ENCODE data around the gene PSMD13. TPM values are rescaled to one million over a fixed set of nuclear protein-coding genes. Genes with fewer than 3 reads are reported as not detected.

Gene PSMD13
- total RNA-seq, 1 donor from 2014 or later, result 136 TPM

DNA sequence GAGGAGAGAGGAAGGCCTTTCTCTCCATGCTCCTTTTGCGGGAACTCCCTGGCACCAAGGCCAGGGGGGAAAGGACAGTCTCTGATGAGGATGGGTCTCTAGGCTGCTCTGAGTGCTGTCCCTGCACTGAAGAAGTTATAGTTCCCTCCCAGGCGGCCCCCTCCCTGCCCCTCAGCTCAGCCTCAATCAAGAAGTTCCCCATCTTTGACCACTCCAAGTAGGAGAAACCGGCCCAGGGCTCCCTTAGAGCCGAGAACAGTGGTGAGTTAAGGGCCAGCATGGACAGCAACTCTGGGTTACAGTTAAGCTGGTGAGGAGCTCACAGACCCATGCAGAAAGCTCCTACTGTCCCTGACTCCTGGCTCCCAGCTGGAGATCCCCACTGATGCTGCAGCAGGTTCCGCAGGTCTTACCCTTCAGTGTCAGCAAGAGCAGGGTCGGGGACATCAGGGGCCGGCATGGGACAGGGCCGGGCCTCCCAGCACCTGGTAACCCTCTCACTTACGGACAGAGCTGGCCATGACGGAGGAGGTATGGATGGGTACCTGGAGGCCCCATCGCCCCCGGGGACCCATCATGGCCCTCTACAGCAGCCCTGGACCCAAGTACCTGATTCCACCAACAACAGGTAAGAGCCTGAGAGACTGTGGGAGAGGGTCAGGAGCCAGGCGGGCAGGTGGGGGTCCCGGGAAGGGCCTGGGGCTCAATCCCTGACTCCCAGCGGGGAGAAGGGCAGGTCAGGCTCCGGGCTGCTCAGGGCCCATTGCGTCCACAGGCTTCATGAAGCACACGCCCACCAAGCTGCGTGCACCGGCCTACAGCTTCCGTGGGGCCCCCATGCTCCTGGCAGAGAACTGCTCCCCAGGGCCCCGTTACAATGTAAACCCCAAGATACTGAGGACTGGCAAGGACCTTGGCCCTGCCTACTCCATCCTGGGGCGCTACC is 39.7 kb upstream of the PSMD13 start:
- no peak for DNase-seq
- Mint-ChIP-seq H3K9me3 (ENCODE audit: unreplicated experiment) (no peaks in the 10 kb centered on the region), H3K27me3 (ENCODE audit: unreplicated experiment) (peaks cover 2% of the 10 kb centered on the region), H3K36me3 (ENCODE audit: unreplicated experiment) (no peaks in the 10 kb centered on the region), H3K4me1 (ENCODE audit: low read depth, unreplicated experiment) (no peaks in the 10 kb centered on the region), H3K4me3 (ENCODE audit: unreplicated experiment) (no peak overlapping the region), H3K27ac (ENCODE audit: unreplicated experiment) (no peak overlapping the region)
- TF ChIP-seq, protein P1, sequence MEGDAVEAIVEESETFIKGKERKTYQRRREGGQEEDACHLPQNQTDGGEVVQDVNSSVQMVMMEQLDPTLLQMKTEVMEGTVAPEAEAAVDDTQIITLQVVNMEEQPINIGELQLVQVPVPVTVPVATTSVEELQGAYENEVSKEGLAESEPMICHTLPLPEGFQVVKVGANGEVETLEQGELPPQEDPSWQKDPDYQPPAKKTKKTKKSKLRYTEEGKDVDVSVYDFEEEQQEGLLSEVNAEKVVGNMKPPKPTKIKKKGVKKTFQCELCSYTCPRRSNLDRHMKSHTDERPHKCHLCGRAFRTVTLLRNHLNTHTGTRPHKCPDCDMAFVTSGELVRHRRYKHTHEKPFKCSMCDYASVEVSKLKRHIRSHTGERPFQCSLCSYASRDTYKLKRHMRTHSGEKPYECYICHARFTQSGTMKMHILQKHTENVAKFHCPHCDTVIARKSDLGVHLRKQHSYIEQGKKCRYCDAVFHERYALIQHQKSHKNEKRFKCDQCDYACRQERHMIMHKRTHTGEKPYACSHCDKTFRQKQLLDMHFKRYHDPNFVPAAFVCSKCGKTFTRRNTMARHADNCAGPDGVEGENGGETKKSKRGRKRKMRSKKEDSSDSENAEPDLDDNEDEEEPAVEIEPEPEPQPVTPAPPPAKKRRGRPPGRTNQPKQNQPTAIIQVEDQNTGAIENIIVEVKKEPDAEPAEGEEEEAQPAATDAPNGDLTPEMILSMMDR (IDR thresholded peaks at IDR 0.05; ENCODE audit: partially characterized antibody, unreplicated experiment), result no peak

DNA sequence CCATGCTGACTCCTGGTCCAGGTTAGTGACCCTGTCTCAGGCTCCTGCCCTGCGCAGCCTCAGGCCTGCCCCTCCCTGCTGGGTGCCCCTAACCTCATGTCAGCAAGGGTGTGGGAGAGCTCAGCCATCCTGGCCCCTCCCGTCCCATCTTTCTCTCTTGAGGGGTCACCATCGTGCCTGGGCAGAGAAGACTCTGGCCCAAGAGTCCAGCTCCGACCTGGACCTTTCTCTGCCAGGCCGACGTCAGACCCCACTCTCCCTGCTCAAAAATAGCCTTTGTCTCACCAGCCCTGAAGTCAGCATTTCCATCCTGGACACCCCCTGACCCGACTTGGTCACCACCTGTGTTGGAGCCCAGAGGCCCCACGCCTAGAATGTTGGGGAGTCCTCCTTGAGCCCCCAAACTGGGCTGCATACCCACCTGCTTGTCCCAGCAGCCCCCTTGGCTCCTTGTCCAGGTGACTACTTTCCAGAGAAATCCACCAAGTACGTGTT is 39.0 kb upstream of the PSMD13 start:
- H3K9me3 Mint-ChIP-seq (ENCODE audit: unreplicated experiment), result no peaks in the 10 kb centered on the region
- no peak for DNase-seq
- peaks cover 2% of the 10 kb centered on the region for H3K27me3 Mint-ChIP-seq (ENCODE audit: unreplicated experiment)
- TF ChIP-seq, protein P1 (IDR thresholded peaks at IDR 0.05; ENCODE audit: partially characterized antibody, unreplicated experiment), result no peak
- no peaks in the 10 kb centered on the region for H3K36me3 Mint-ChIP-seq (ENCODE audit: unreplicated experiment)
- no peaks in the 10 kb centered on the region for H3K4me1 Mint-ChIP-seq (ENCODE audit: low read depth, unreplicated experiment)
- H3K4me3 Mint-ChIP-seq (ENCODE audit: unreplicated experiment), result no peak overlapping the region
- H3K27ac Mint-ChIP-seq (ENCODE audit: unreplicated experiment), result no peak overlapping the region

DNA sequence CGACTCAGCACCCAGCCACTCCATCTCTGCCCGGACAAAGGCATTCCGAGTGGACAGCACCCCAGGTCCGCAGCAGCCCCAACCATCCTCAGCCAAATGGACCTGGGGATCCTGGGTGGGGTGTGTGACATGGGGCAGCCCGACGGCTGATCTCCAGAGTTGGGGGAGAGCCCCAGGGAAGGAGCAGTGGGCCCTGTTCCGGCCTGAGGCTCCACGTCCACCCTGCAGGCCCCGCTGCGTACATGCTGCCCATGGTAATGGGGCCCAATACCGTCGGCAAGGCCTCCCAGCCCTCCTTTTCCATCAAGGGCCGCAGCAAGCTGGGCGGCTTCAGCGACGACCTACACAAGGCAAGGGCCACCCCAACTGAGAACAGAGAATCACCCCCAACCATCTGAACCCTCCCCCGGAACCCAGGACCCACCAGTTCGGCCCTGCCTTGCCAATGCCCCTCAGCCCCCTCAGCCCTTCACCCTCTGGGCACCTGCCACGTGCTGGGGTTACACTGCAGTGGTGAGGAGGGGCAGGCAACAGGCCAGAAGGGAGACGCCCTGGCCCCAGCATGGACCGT is 38.5 kb upstream of the PSMD13 start:
- no peaks in the 10 kb centered on the region for H3K36me3 Mint-ChIP-seq (ENCODE audit: unreplicated experiment)
- H3K9me3 Mint-ChIP-seq (ENCODE audit: unreplicated experiment), result no peaks in the 10 kb centered on the region
- DNase-seq, result no peak
- peaks cover 2% of the 10 kb centered on the region for H3K27me3 Mint-ChIP-seq (ENCODE audit: unreplicated experiment)
- H3K27ac Mint-ChIP-seq (ENCODE audit: unreplicated experiment), result no peak overlapping the region
- TF ChIP-seq, protein P1 (IDR thresholded peaks at IDR 0.05; ENCODE audit: partially characterized antibody, unreplicated experiment), result no peak
- no peaks in the 10 kb centered on the region for H3K4me1 Mint-ChIP-seq (ENCODE audit: low read depth, unreplicated experiment)
- no peak overlapping the region for H3K4me3 Mint-ChIP-seq (ENCODE audit: unreplicated experiment)

DNA sequence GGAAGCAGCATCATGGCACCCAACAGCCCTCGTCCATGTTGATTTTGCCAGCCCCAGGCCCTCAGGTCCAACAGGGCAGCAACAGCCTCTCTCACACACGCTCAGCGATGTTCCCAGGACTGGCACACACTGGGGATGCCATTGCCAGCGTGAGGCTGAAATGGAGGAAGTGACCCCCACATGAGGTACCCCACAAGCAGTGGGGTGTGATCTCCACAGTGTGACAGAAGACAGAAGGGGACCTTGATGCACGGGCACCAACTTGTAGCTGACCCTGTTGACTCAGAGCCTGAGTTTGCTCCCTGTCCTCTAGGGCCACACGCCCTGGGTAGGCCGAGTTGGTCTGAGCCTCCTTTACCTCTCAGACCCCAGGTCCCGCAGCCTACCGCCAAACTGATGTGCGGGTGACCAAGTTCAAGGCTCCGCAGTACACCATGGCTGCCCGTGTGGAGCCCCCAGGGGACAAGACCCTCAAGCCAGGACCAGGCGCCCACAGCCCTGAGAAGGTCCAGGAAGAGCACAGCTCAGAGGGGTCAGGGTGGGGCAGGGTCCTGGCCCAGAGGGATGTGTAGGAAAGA is 37.7 kb upstream of the PSMD13 start:
- Mint-ChIP-seq H3K4me3 (ENCODE audit: unreplicated experiment) (no peak overlapping the region), H3K27ac (ENCODE audit: unreplicated experiment) (no peak overlapping the region), H3K9me3 (ENCODE audit: unreplicated experiment) (peaks cover 3% of the 10 kb centered on the region), H3K4me1 (ENCODE audit: low read depth, unreplicated experiment) (no peaks in the 10 kb centered on the region), H3K36me3 (ENCODE audit: unreplicated experiment) (no peaks in the 10 kb centered on the region), H3K27me3 (ENCODE audit: unreplicated experiment) (peaks cover 7% of the 10 kb centered on the region)
- TF ChIP-seq, protein P1 (IDR thresholded peaks at IDR 0.05; ENCODE audit: partially characterized antibody, unreplicated experiment), result no peak
- DNase-seq, result no peak
